A549 (cell line): Measurements from ENCODE around the gene FBXO34. TPM values are rescaled to one million over a fixed set of nuclear protein-coding genes. Genes with fewer than 3 reads are reported as not detected.

Source experiments
- ATAC-seq, 2 experiments: fragments of 200-7000 bp in 1 of 2; fragments of >200 bp in 1 of 2; cut with Nextera tagmentation in 1 of 2; cut with Tn5 transposase in 1 of 2; 3 replicates each; pipeline versions ENCODE4 v1.8.0 to v1.9.1; 2018 to 2020; ENCODE audit warnings: mild to moderate bottlenecking in 1 of 2, moderate library complexity in 1 of 2
- CTCF ChIA-PET: fragments of 300-600 bp; sonication (Branson Sonifier 250); formaldehyde crosslinking; extraction: SDS; loops from one replicate; lab custom pipeline; 2021; ENCODE audit warnings: antibody characterized with exemption, inconsistent platforms; lab: Yijun Ruan, JAX
- POLR2A ChIA-PET: fragments of 350-600 bp; formaldehyde crosslinking; extraction: SDS; loops from one replicate; lab custom pipeline; 2021; ENCODE audit warnings: antibody characterized with exemption, inconsistent platforms; lab: Yijun Ruan, JAX
- DNase-seq, 2 experiments: peaks; one replicate each; pipeline versions ENCODE4 v3.0.0 to v3.0.0-alpha.2; 2011 to 2016; ENCODE audit warnings: low read depth in 1 of 2, low spot score in 1 of 2
- FAIRE-seq: peaks from 2 replicates; lab custom pipeline; 2011; peaks lifted over from hg19 to GRCh38; lab: Jason Lieb, UNC
- H3K27ac ChIP-seq, 2 experiments: fragments of >200 bp; sonication (Bioruptor Twin); formaldehyde crosslinking; 3 replicates each; pipeline ENCODE4 v1.5.1; 2016 to 2017
- H3K4me1 ChIP-seq: fragments of >200 bp; sonication (Bioruptor Twin); formaldehyde crosslinking; 3 replicates; pipeline ENCODE4 v1.6.1; 2016
- H3K4me2 ChIP-seq: fragments of >200 bp; sonication (Bioruptor Twin); formaldehyde crosslinking; 3 replicates; pipeline ENCODE4 v1.6.1; 2016
- H3K4me3 ChIP-seq: fragments of >200 bp; sonication (Bioruptor Twin); formaldehyde crosslinking; 3 replicates; pipeline ENCODE4 v1.5.1; 2016
- H3K9me3 ChIP-seq: fragments of >200 bp; sonication (Bioruptor Twin); formaldehyde crosslinking; 3 replicates; pipeline ENCODE4 v1.6.1; 2016
- BHLHE40 ChIP-seq: IDR thresholded peaks from 2 replicates; pipeline ENCODE4 v1.6.1; 2012; ENCODE audit warnings: low read depth, low read length, inconsistent platforms
- CBX8 ChIP-seq: fragments of 200-600 bp; sonication (generic); IDR thresholded peaks from 2 replicates; pipeline ENCODE4 v1.6.1; 2016
- CEBPB ChIP-seq, 2 experiments: fragments of >200 bp in 1 of 2; sonication (Bioruptor Twin) in 1 of 2; formaldehyde crosslinking in 1 of 2; IDR thresholded peaks; 2 replicates each; pipeline ENCODE4 v1.6.1; 2012 to 2016
- CHD2 ChIP-seq: fragments of 150-350 bp; IDR thresholded peaks from 2 replicates; pipeline ENCODE4 v1.6.1; 2014; ENCODE audit warnings: low read length; ENCODE audit not compliant: partially characterized antibody
- EP300 ChIP-seq, 2 experiments: fragments of >200 bp; sonication (Bioruptor Twin); formaldehyde crosslinking; IDR thresholded peaks; 2 replicates in 1 of 2; 3 replicates in 1 of 2; pipeline ENCODE4 v1.6.1; 2016 to 2017
- ESRRA ChIP-seq: fragments of 150-350 bp; IDR thresholded peaks from 2 replicates; pipeline ENCODE4 v1.6.1; 2014; ENCODE audit warnings: mild to moderate bottlenecking, low read length, borderline replicate concordance
- FOXS1 ChIP-seq: fragments of 250-450 bp; sonication (Bioruptor Pico); IDR thresholded peaks from 2 replicates; pipeline ENCODE4 v1.5.0; 2020; ENCODE audit warnings: mild to moderate bottlenecking, moderate library complexity
- HDAC2 ChIP-seq: fragments of 200-600 bp; sonication (generic); IDR thresholded peaks from 2 replicates; pipeline ENCODE4 v1.6.1; 2016
- HEYL ChIP-seq: fragments of 250-450 bp; sonication (Bioruptor Pico); IDR thresholded peaks from 2 replicates; pipeline ENCODE4 v1.8.0; 2021; ENCODE audit warnings: mild to moderate bottlenecking, moderate library complexity
- JUN ChIP-seq, 2 experiments: fragments of >200 bp; sonication (Bioruptor Twin); formaldehyde crosslinking; IDR thresholded peaks; 2 replicates in 1 of 2; 3 replicates in 1 of 2; pipeline ENCODE4 v1.6.1; 2016 to 2017
- KDM1A ChIP-seq: fragments of 200-600 bp; sonication (generic); IDR thresholded peaks from 2 replicates; pipeline ENCODE4 v1.6.1; 2016; ENCODE audit warnings: low read depth, mild to moderate bottlenecking
- KDM5A ChIP-seq: fragments of 200-600 bp; sonication (generic); IDR thresholded peaks from 2 replicates; pipeline ENCODE4 v1.6.1; 2016; ENCODE audit warnings: antibody characterized with exemption, mild to moderate bottlenecking
- MAFK ChIP-seq: fragments of 450-650 bp; IDR thresholded peaks from 2 replicates; pipeline ENCODE4 v1.6.1; 2014; ENCODE audit not compliant: partially characterized antibody
- MAZ ChIP-seq: fragments of 150-350 bp; IDR thresholded peaks from 2 replicates; pipeline ENCODE4 v1.6.1; 2014; ENCODE audit warnings: antibody characterized with exemption, low read depth, low read length, borderline replicate concordance
- NR3C1 ChIP-seq: fragments of >200 bp; sonication (Bioruptor Twin); formaldehyde crosslinking; IDR thresholded peaks from 3 replicates; pipeline ENCODE4 v1.6.1; 2017
- POLR2A ChIP-seq: IDR thresholded peaks from 2 replicates; pipeline ENCODE4 v1.6.1; 2012; ENCODE audit warnings: mild to moderate bottlenecking, low read length
- POLR2AphosphoS2 ChIP-seq: conservative IDR thresholded peaks from 2 replicates; pipeline ENCODE4 v1.6.1; 2012; ENCODE audit warnings: low read length, improper control_type of control experiment, inconsistent platforms
- RAD21 ChIP-seq, 2 experiments: fragments of >200 bp in 1 of 2; sonication (Bioruptor Twin) in 1 of 2; formaldehyde crosslinking in 1 of 2; IDR thresholded peaks in 1 of 2; conservative IDR thresholded peaks in 1 of 2; 2 replicates in 1 of 2; 3 replicates in 1 of 2; pipeline ENCODE4 v1.6.1; 2012 to 2018; ENCODE audit warnings: inconsistent platforms in 1 of 2
- RARB ChIP-seq: fragments of 250-450 bp; sonication (Bioruptor Pico); IDR thresholded peaks from 2 replicates; pipeline ENCODE4 v1.8.0; 2021; ENCODE audit warnings: mild to moderate bottlenecking, moderate library complexity
- ZFP36 ChIP-seq: fragments of 450-650 bp; IDR thresholded peaks from 2 replicates; pipeline ENCODE4 v1.6.1; 2014; ENCODE audit warnings: borderline replicate concordance; ENCODE audit not compliant: partially characterized antibody
- ZSCAN20 ChIP-seq: fragments of 250-450 bp; sonication (Bioruptor Pico); IDR thresholded peaks from 2 replicates; pipeline ENCODE4 v1.8.0; 2022; ENCODE audit warnings: mild to moderate bottlenecking, moderate library complexity
- WGBS: methylation state at CpG from one replicate; pipeline ENCODE4 v1.1.6; 2017; ENCODE audit errors: missing lambda C conversion rate; 5-methylcytosine and 5-hydroxymethylcytosine counted together
- polyA plus RNA-seq, 4 experiments: library from polyadenylated mRNA; depleted of rRNA in 3 of 4; stranded (reverse); fragments of >200 nt; fragmentation: RNase III in 1 of 4; extraction: RNeasy Plus Mini Kit Qiagen cat#74134 plus additional on column Dnase treatment in 1 of 4; gene quantifications; 2 replicates in 3 of 4; 3 replicates in 1 of 4; pipeline ENCODE4 v1.2.3, GENCODE V29; 2011 to 2017
- TF ChIP-seq, protein P1 (sequence below): fragments of 450-650 bp; IDR thresholded peaks from 2 replicates; pipeline ENCODE4 v1.6.1; 2014; ENCODE audit warnings: antibody characterized with exemption
- TF ChIP-seq, protein P2 (sequence below): fragments of >200 bp; sonication (Bioruptor Twin); formaldehyde crosslinking; IDR thresholded peaks from 3 replicates; pipeline ENCODE4 v1.5.1; 2016
- TF ChIP-seq, protein P3 (sequence below): fragments of 150-350 bp; IDR thresholded peaks from 2 replicates; pipeline ENCODE4 v1.6.1; 2014; ENCODE audit warnings: low read depth, mild to moderate bottlenecking, low read length
- TF ChIP-seq, protein P4 (sequence below): IDR thresholded peaks from 2 replicates; pipeline ENCODE4 v1.6.1; 2012; ENCODE audit warnings: low read depth, borderline replicate concordance
- TF ChIP-seq, protein P5 (sequence below): fragments of >200 bp; sonication (Bioruptor Twin); formaldehyde crosslinking; IDR thresholded peaks from 2 replicates; pipeline ENCODE4 v1.6.1; 2016
- TF ChIP-seq, protein P6 (sequence below): fragments of 250-450 bp; sonication (Bioruptor Pico); IDR thresholded peaks from 2 replicates; pipeline ENCODE4 v1.5.0; 2021; ENCODE audit warnings: mild to moderate bottlenecking, moderate library complexity, borderline replicate concordance
- TF ChIP-seq, protein P7 (sequence below): IDR thresholded peaks from 2 replicates; pipeline ENCODE4 v1.6.1; 2012

FBXO34 gene
- polyA plus RNA-seq, 2 of the 4 experiments (the other 2 are of a cell fraction) = 15.4 to 28.0 TPM

DNA sequence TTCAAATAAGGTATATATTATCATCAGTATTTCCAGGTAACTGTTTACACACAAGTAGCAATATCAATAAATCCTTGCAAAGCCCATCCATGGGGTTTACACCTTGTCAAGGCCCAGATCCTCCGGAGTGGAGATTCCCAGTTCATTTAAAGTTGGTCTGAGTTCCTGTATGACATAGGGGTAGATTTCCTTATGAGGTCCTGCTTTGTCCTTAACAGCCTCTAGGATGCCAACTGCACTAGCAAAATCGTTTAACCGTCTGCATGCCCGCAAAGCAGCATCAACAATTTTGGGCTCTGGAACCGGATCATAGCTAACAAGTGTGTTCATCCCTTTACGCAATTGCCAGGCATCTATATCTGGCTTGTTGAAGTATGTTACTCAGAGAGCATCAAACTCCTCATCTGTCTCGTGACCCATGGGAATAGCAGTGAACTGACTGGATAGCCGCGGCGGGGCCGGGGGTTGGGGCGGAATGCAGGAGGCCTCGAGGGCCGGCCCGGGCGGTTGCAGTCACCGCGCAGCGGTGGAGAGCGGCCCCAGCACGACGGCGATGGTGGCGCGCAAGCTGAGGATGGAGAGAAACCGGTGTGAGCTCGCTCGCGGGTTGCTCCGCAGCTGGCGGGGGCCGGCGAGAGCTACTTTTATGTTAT, 30.6 kb upstream of the FBXO34 start:
- CTCF ChIA-PET = interaction anchor here (0.6 kb wide), 1 partner anchor 146 kb away, joined by 3 read pairs; no protein-coding TSS in a partner anchor
- Histone ChIP-seq H3K9me3 (no peaks in the 10 kb centered on the region), H3K4me2 (no peak overlapping the region), H3K4me1 (no peaks in the 10 kb centered on the region), H3K27ac (no peak overlapping the region), H3K4me3 (no peak overlapping the region)
- no peak for TF ChIP-seq JUN (IDR thresholded peaks at IDR 0.05)
- TF ChIP-seq EP300 (IDR thresholded peaks at IDR 0.05) = no peak
- TF ChIP-seq CEBPB (IDR thresholded peaks at IDR 0.05) = no peak
- no peak for ATAC-seq
- no peak for FAIRE-seq
- POLR2A ChIA-PET = no interaction called here
- 82% methylated on average over 33 of the region's 33 CpGs for WGBS
- no peak for DNase-seq

DNA sequence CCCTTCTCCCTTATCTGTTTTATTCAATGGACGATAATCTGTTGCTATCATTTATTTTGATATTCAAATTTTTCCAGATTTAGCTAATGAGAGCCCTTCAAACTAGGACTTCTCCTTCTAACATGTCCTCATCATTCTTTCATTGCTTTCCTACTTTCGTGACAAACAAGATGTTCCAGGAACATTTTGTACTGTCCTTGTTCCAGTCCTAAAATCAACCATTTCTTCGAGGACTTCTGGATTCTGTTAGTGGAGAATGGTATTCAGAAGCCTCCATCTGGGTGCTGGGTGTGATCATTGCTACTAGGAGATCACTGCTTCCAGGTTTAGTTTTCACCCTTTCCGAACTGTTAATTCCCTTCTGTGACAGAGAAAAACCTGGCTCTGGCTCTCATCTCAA, 29.5 kb upstream of the FBXO34 start:
- TF ChIP-seq BHLHE40 (no peak), RAD21 (conservative IDR thresholded peaks at IDR 0.05 in 1 of 2, IDR thresholded peaks at IDR 0.05 in 1 of 2) (no peak), MAFK (no peak), NR3C1 (no peak), FOXS1 (no peak), KDM5A (no peak), CBX8 (no peak), JUN (IDR thresholded peaks at IDR 0.05) (no peak), RARB (no peak), ZFP36 (no peak), CHD2 (no peak), ZSCAN20 (CRISPR knock-in tag) (no peak), HDAC2 (no peak)
- TF ChIP-seq, protein P1, sequence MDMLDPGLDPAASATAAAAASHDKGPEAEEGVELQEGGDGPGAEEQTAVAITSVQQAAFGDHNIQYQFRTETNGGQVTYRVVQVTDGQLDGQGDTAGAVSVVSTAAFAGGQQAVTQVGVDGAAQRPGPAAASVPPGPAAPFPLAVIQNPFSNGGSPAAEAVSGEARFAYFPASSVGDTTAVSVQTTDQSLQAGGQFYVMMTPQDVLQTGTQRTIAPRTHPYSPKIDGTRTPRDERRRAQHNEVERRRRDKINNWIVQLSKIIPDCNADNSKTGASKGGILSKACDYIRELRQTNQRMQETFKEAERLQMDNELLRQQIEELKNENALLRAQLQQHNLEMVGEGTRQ = no peak
- TF ChIP-seq, protein P2, sequence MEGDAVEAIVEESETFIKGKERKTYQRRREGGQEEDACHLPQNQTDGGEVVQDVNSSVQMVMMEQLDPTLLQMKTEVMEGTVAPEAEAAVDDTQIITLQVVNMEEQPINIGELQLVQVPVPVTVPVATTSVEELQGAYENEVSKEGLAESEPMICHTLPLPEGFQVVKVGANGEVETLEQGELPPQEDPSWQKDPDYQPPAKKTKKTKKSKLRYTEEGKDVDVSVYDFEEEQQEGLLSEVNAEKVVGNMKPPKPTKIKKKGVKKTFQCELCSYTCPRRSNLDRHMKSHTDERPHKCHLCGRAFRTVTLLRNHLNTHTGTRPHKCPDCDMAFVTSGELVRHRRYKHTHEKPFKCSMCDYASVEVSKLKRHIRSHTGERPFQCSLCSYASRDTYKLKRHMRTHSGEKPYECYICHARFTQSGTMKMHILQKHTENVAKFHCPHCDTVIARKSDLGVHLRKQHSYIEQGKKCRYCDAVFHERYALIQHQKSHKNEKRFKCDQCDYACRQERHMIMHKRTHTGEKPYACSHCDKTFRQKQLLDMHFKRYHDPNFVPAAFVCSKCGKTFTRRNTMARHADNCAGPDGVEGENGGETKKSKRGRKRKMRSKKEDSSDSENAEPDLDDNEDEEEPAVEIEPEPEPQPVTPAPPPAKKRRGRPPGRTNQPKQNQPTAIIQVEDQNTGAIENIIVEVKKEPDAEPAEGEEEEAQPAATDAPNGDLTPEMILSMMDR = no peak
- TF ChIP-seq, protein P3, sequence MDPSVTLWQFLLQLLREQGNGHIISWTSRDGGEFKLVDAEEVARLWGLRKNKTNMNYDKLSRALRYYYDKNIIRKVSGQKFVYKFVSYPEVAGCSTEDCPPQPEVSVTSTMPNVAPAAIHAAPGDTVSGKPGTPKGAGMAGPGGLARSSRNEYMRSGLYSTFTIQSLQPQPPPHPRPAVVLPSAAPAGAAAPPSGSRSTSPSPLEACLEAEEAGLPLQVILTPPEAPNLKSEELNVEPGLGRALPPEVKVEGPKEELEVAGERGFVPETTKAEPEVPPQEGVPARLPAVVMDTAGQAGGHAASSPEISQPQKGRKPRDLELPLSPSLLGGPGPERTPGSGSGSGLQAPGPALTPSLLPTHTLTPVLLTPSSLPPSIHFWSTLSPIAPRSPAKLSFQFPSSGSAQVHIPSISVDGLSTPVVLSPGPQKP = no peak
- DNase-seq (no peak), FAIRE-seq (no peak), ATAC-seq (no peak)
- WGBS = 48% methylated on average over 4 of the region's 4 CpGs
- H3K4me1 ChIP-seq = no peaks in the 10 kb centered on the region
- H3K4me3 ChIP-seq = no peak overlapping the region
- ChIA-PET POLR2A (no interaction called here), CTCF (no interaction called here)
- no peak overlapping the region for H3K27ac ChIP-seq
- H3K4me2 ChIP-seq = no peak overlapping the region
- no peaks in the 10 kb centered on the region for H3K9me3 ChIP-seq

DNA sequence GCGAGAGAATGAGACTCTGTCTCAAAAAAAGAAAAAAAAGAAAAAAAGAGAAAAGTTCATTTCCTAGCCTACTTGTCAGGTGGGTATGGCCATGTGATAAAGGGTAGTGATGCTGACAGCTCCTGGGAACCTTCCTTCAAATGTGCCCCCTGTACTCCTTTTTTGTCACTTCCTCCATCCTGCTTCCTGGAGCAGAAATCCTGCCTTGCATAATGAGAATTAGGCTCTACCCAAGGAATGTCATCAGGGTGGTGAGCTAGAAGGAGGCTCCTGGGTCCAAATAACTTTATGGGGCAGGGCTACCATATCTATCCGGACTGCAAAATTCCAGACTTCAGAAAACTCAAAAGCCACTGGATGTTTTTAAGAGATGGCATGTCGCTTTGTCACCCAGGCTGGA, 27.8 kb upstream of the FBXO34 start:
- CTCF ChIA-PET = no interaction called here
- Histone ChIP-seq H3K4me1 (no peaks in the 10 kb centered on the region), H3K4me3 (no peak overlapping the region), H3K9me3 (no peaks in the 10 kb centered on the region), H3K4me2 (no peak overlapping the region), H3K27ac (no peak overlapping the region)
- FAIRE-seq = no peak
- POLR2A ChIA-PET = no interaction called here
- 84% methylated on average over 3 of the region's 3 CpGs for WGBS
- ATAC-seq = no peak
- no peak for DNase-seq
- TF ChIP-seq, protein P4, sequence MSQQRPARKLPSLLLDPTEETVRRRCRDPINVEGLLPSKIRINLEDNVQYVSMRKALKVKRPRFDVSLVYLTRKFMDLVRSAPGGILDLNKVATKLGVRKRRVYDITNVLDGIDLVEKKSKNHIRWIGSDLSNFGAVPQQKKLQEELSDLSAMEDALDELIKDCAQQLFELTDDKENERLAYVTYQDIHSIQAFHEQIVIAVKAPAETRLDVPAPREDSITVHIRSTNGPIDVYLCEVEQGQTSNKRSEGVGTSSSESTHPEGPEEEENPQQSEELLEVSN = no peak
- TF ChIP-seq POLR2AphosphoS2 (no peak), ESRRA (no peak), KDM5A (no peak), KDM1A (no peak), MAFK (no peak), MAZ (no peak), HEYL (CRISPR knock-in tag) (no peak), POLR2A (no peak)
- TF ChIP-seq, protein P5, sequence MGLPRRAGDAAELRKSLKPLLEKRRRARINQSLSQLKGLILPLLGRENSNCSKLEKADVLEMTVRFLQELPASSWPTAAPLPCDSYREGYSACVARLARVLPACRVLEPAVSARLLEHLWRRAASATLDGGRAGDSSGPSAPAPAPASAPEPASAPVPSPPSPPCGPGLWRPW = no peak
- TF ChIP-seq, protein P6, sequence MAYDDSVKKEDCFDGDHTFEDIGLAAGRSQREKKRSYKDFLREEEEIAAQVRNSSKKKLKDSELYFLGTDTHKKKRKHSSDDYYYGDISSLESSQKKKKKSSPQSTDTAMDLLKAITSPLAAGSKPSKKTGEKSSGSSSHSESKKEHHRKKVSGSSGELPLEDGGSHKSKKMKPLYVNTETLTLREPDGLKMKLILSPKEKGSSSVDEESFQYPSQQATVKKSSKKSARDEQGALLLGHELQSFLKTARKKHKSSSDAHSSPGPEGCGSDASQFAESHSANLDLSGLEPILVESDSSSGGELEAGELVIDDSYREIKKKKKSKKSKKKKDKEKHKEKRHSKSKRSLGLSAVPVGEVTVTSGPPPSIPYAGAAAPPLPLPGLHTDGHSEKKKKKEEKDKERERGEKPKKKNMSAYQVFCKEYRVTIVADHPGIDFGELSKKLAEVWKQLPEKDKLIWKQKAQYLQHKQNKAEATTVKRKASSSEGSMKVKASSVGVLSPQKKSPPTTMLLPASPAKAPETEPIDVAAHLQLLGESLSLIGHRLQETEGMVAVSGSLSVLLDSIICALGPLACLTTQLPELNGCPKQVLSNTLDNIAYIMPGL (CRISPR knock-in tag) = no peak
- TF ChIP-seq, protein P7, sequence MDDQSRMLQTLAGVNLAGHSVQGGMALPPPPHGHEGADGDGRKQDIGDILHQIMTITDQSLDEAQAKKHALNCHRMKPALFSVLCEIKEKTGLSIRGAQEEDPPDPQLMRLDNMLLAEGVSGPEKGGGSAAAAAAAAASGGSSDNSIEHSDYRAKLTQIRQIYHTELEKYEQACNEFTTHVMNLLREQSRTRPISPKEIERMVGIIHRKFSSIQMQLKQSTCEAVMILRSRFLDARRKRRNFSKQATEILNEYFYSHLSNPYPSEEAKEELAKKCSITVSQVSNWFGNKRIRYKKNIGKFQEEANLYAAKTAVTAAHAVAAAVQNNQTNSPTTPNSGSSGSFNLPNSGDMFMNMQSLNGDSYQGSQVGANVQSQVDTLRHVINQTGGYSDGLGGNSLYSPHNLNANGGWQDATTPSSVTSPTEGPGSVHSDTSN = no peak
